GM21390 (cell line): ENCODE data around the gene SYTL5.

Source experiments
- ATAC-seq: cut with Tn5 transposase; IDR thresholded peaks from one replicate; pipeline ENCODE4 v1.9.1; 2021; ENCODE audit not compliant: unreplicated experiment

Gene SYTL5

DNA sequence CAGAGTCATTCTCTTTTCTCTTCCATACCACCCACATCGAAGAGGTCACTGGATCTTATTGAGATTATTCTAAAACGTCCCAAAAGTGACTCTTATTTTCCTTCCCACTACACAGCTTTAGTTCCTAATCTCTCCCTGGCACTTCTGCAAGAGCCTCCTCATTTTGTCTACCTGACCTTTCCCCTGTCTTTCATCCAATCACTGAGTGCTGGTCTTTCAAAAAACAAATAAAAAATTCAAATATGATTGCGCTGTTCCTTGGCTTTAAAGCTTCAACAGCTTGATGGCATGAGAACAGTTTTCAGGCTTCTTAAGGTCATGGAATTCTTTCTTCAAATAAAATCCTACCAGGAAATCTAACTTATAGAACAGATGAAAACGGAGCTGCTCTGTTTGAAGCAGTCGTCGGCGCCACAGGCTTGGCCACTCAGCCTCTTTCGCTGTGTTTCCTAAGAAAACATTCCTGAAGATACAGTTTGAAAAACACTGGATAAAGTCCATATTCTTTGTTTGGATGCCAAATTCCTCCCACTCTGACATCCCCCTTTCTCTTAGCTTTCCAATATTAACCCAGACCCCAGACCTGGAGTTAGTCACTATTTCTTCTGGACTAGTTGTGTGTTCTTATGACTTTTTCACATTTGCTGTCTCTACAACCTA lies 12.5 kb downstream of the SYTL5 start:
- no peak for ATAC-seq

DNA sequence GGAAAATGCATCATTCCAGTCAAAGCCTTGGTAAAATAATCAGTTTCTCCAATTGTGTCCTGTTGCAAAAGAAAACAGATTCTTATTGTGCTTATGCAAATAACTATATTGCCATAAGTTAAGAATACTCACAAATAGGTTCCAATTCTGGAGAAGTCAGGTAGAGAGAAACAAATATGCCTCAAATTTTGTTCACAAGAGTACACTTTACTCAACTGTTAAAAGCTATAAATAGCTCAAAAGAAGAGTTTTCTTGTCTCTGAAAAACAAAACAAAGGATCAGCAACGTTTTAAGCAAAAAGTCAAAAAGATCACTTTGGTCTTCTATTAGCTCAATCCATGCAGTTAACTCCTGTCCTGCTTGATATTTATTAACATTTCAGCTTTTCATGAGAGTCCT lies 21.9 kb downstream of the SYTL5 start:
- ATAC-seq = no peak

DNA sequence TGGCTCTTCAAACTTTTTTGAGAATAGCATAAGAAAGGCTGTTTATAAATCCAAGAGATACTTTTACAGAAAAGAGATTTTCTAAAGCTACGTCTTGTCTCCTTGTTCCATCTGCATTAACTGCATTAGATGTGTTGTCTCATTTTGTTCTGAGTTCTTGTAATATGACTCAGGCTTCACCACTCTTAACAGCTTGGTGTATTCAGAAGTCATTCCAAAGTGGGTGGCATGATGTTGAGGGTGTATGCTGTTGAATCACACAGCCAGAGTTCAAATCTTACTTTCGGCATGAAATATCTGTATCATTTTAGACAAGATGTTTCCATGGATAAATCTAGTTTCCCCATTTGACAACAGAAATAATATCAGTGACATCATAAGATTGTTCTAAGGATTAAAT lies 30.1 kb downstream of the SYTL5 start:
- ATAC-seq = no peak

DNA sequence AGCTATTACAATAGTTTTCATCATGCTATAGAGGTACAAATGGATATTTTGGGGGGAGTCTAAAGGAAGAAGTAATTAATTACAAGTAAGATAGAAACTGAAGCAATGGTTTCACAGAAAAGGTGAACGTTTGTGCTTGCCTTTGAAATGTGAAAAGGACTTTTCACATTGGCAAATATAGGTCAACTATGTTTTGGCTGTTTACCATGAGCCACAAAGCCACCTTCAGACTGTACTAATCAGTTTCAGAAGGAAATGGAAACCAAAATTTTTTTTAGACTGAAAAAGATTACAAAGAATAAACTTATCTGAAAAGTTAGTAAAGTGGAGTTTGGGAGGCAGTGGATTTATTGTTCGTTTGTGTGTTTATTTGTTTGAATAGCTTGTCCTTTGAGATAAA lies 32.1 kb downstream of the SYTL5 start:
- no peak for ATAC-seq

DNA sequence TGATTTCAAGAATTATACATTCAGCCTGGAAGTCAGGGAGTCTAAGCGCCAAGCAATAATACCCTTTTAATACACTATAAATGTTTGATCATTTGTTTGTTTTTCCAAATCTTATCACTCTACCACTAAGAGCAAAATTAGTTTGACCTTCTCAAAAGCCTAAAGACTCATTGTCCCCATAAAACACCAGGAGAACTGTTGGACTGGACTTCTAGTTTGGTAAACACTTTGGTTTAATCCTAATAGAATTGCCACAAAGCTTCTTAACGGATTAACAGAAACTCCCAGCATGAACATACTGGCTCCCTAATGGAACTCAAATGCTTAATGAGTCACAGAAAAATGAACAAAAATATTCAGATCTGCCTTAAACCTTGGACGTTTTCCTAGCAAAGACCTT lies 34.9 kb downstream of the SYTL5 start:
- no peak for ATAC-seq

DNA sequence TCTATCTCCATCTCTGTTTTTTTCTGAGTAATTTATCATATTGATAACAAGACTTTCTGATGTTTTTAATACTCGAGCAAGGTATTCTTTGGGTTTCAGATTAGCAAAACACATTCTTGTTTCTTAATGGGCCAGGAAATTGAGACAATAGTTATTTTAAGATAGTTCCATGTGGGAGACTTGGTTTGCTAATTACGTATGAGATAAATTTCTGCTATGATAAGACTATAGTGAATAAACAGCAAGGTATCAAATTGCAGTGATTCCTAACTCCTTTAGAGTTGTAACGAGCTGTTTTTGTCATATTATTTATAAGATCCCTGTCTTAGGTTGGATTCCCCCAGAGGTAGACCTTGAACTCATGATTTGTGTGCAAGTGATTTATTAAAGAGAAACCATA lies 38.3 kb downstream of the SYTL5 start:
- ATAC-seq = no peak

DNA sequence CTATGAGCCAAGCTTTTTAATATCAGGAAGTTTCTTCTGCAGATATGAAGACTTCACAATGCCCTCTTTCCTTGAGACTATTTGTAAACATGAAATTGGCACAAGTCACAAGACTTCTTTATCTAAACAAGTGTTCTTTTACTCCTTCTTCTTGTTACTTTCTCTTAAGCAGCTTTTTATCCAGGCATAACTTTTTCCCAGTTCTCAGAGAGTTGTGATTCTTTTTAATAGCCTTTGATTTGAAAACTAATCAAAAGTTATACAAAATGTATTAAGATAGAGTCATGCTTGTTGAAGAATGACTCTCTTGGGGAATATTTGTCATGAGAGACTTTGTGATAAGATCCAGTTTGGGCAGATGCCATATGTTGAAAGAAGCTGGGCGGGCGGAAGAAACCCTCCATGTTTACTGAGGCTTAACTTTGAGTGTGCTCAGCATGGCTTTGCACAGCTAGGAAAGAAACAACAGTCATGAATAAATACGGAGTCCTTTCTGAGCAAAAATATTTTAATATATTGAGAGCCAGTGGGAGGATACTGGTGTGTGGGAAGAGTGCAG lies 39.3 kb downstream of the SYTL5 start:
- ATAC-seq = no peak

DNA sequence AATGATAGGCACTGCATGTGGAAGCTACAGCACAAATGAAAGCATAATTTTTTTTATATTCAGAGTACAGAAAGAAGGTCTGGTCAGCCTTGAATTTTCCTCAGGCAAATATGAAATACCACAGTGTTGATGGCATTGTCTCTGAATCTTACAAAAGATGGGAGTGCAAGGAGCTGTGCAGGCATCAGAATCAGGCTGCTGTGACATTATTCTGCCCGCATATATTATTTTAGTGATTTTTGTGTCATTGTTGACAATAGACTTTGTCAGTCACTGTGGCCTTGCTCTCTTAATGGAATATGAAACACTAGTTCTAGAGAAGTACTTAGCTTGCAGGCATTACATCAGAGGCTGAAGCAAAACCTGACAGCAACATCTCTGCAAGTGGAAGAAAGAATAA lies 42.5 kb downstream of the SYTL5 start:
- ATAC-seq = no peak

DNA sequence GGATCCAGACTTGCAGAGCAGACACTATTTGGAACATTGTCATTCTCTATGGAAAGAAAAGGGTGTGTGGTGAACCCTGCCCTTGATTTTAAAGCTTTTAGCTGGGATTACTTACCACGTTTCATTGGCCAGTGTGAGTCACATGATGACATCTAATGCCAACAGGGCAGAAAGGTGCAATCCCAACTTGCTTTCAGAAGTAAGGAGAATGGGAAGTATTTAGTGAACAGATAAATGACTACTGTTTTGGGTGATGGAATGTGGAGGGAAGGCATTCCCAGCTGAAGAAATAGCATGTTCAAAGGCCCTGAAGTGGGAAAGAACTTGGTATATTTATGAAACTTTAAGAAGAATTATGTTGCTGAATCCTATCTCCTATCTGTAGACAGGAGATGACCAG lies 44.5 kb downstream of the SYTL5 start:
- ATAC-seq = no peak

DNA sequence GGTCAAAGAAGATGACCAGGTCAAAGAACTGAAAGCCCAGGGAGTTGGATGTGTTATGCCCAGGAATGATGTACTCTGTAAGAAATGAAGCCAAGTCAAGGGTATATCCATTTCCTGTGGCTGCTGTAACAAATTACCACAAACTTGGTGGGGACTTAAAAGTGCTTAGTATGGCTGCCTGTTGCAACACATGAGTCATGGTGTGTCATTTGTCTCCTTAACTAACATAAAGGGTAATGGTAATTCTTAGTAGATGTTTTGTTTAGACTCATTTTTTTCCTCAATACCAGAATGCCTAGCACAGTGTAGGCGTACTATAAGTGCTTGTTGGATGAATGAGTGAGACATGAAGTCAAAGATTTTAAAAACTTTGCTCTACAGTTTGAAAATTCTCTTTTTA lies 45.7 kb downstream of the SYTL5 start:
- no peak for ATAC-seq

DNA sequence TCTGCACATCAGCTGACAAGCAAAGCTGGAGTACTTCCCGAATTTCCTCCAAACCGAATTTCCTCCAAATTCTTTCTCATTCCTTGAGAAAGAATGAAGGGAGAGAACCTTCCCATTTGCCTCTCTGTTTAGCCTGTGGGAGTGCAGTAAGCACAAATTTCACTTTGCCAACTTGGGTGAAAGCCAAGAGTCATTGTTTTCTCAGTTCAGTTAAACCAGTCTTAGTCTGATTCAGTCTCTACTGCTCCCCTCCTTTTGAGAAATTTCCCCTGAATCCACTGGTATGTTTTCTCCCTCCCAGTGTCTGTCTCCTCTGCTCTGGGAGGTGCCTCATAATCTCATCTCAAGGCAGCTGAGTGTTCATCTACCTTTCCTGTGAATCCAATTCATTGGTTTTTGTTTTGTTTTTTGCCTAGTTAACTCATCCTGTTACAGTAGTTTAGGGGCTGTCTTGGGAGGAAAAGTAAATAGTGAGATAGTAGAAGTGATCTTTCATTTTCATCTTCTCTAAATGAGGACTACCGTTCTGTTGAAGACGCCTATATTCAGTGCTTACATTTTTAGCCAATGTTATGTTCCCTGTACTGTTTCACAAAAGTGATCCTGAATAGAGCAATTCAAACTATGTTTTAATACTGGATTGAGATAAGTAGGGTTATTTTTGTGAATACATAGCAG lies 49.0 kb downstream of the SYTL5 start:
- peak; percentile 61 for ATAC-seq

DNA sequence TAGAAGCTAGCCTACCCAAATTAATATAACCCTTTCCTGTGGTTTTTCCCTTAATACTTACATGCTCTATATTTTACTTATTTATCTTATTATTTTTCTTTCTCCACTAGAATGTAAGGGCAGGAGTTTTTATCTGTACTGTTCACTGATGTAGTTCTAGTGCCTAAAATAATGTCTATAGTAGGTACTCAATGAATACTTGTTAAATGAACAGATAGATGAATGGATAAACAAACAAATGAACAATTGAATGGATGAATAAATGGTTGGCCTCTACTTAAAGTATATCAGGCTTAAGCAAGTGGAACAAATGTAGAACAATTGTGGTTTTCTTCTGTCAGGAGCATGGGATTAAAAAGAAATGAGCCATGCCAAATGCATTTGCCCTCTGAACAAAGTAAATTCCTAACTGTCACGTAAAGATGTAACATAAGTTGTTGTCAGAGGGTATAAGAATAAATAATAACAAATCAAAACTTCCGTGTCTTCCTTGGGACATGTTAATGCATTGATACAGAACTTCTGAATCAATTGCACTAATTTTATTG lies 54.1 kb downstream of the SYTL5 start:
- ATAC-seq = no peak

DNA sequence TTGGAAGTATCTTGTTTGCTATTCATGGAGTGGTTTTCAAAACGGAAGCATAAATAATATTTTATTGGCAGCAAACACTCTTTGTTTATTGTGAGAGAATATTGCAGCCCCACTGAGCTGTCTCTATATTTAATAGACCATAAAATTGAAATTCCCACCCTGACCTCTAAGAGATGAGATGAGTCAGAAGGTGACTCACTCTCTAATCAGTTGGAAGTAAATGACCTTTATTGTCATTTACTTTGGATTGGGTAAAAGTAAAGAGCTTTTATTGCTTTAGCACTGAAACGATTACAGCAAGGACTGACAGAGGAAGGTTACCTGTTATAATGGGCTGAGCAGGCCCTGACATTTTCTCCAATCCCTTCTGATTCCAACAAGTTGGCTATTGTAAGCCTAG lies 55.0 kb downstream of the SYTL5 start:
- ATAC-seq = no peak

DNA sequence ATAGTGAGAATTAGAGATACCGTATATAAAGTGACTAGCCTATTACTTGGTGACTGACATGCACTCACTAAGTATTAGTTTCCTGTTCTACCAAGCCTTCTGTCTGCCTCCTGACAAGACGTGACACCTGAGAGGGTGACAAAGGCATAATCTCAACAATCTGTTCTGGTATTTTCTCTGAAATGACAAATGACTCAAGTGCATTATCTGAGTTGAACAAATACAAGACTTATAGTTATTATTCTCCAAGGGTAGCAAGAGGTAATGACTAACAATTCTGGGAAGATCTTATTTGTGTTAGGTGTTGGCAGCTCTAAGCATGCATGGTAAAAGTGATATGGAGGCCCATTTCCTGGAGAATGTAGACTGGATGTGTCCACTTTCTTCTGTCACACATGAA lies 60.6 kb downstream of the SYTL5 start:
- no peak for ATAC-seq

DNA sequence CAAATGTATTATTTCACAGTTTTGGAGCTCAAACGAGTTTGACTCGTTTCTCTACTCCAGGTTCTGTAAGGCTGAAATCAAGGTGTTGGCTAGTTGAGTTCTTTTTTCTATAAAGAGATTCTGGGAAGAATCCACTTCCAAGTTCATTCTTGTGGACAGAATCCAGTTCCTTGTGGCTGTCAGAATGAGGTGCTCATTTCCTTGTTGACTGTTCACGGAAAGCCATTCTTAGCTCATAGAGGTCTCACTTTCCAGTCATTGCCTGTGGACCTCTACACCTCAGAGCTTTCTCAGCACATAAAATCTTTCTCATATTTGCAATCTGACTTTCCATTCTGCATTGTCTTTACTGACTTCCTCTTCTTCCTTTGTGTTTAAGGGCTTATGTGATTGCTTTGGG lies 62.9 kb downstream of the SYTL5 start:
- ATAC-seq = no peak

DNA sequence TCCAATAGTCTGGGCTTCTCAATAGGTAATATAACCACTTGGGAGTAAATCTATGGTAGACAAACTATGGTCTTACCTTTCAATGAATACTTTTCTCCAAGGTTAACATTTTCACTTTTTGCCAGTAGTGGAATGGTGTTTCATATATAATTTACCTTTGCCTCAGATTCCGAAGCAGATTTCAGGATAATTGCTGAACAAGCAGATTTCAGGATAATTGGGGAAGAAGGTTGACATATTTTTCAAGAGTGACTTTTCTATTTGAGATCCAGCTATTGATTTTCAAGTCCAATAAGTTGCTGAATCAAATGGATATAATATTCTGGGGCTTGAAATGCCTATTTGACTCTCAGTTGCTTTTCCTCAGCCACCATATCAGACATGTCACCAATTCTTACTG lies 63.6 kb downstream of the SYTL5 start:
- no peak for ATAC-seq

DNA sequence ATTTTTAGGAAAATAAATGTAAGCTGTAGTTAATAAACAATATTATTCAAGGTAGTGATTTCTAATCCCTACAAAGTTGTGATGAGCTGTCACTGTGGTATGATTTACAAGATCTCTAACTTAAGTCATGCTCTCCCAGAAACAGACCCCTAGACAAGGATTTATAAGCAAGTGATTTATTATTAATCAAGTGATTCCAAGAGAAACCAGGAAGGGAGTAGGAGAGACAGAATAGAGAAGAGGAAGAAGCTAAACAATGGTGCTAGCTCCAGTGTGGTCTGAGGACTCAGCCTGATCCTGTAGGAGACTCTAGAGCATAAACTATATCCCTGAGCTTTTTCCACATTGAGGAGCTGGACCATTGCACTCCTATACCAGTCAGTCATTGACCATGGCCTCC lies 73.1 kb downstream of the SYTL5 start:
- no peak for ATAC-seq

DNA sequence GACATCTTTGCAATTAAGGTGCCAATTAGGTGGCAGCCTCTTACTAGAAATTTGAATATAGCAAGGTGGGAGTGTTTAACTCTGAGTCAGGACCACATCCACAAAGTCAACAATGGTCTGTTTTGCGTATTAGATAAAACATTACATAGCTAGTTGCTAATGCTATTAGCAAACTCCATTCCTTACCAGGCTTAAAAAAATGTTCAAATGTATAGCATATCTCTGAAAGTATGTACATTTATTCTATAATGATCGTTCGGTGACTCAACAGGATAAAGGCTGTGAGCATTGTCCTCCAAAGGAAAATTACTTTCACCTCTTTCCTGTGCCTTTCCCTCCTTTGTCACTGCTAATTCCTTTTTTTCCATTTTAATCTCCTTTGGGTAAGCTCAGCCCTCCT lies 74.5 kb downstream of the SYTL5 start:
- no peak for ATAC-seq

DNA sequence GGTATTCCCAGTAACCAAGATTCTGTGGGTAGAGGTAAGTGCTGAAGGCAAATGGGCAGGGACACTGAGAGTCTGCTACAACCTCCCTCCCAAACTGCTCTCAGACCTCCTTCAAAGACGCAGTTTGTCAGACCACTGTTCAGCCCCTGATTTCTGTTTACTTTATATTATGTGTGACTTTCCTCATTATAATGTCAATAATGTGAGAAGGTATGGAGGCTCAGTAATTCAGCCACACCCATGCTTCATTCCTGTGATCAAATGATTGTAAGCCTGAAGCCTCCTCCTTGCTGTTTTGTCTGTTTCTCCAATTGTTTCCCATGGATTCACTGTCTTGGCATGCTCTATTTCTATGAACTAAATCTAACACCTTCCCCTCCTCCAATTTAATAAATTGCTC lies 75.6 kb downstream of the SYTL5 start:
- ATAC-seq = no peak

DNA sequence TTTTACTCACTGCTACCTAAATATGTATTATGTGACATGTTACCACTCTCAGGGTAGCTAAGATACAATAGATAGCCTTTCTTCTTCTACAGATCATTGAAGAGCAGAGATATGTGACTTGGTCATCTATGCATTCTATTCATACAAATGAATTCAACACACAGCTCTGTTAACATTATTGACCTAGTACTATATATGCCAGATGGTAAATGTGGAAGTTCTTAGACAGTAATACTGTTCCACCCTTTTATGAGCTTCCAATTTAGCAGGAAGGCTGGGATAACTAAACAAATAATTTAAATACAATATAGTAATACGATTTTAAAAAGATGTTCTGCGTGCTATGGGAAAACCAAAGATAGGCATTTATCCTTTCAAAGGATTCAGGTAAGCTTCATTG lies 76.0 kb downstream of the SYTL5 start:
- ATAC-seq = no peak

DNA sequence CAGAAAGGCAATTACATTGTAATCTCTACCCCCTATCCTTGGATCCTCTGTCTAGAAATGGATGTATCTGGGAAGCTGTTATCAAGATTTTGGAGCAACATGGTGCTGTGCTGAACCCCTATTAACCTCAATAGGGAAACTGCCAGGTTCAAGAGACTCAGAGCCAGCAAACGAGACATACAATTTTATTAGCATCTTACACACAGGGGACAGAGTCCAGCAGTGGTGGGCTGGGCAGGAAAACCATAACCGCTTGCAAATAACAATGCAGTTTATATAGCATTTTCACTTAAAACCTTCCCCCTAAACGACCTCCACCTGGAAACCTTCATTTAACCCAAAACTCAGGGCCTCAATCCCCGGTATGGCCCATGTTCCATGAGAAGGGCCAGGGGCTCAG lies 79.5 kb downstream of the SYTL5 start:
- no peak for ATAC-seq

DNA sequence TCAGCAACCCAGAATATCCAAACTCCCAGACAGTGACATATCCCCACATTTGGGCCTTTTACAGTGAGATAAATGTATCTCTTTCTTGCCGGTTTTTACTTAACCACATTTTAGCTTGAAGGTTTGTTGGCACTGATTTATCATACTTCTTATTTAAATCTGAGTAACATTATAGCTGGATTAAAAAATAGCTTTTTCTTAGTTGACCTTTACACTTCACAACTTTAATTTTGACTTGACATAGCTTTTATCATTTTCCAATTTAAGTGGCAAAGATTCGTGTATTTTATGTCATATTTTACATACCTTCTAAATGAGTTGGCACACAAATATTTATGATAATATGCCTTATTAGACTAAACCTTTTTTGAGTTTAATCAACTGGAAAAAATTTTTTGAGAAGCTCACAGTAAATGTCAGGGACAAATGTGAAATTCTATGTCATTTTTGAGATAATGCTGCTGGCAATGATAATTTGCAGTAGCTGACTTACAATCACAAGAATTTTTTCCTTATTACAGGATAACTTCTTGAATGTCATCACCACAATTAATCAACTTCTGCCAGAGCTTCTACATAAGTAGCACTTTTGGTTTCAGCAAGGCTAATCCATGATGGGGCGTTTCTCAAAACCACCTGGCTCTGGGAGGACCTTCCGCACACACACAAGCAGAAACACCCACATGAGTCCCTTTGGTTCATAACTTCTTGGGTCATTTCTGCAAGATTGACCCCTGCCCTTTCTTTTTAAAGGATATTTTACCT lies 80.3 kb downstream of the SYTL5 start:
- ATAC-seq = no peak
